ENCODE results near the gene ANXA3.

GRCh38 chr4:78570117-78570516 is 18.5 kb downstream of the ANXA3 start:
- TF ChIP-seq CTCF (IDR thresholded peaks at IDR 0.05; ENCODE audit: low read length) (no peak), EZH2 (optimal IDR thresholded peaks at IDR 0.05; ENCODE audit: low read depth, low read length) (no peak)
